ENCODE data around the gene MAGED4. TPM values are rescaled to one million over a fixed set of nuclear protein-coding genes. Genes with fewer than 3 reads are reported as not detected.
"Not testable (repeated sequence)": the region's sequence is repeated elsewhere in the genome, so short reads cannot be mapped to it uniquely, and the experiment has no call there.

MAGED4 gene
- polyA plus RNA-seq, 4 donors: 0.22 to 35.4 (median 3.1) TPM

DNA sequence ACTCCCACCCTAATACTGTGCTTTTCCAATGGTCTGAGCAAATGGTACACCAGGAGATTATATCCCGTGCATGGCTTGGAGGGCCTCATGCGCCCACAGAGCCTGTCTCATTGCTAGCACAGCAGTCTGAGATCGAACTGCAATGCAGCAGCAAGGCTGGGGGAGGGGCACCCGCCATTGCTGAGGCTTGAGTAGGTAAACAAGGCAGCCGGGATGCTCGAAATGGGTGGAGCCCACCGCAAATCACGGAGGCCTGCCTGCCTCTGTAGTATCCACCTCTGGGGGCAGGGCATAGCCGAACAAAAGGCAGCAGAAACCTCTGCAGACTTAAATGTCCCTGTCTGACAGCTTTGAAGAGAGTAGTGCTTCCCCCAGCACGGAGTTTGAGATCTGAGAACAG lies 13.6 kb upstream of the MAGED4 start:
- H3K36me3 ChIP-seq (ENCODE audit: control insufficient read depth in 3 of 3, insufficient read depth in 2 of 3, low read depth in 1 of 3, low read length in 3 of 3); DNase-seq; H3K9me3 ChIP-seq (ENCODE audit: control insufficient read depth in 2 of 2, insufficient read depth in 1 of 2, low read depth in 1 of 2, low read length in 1 of 2); H3K4me1 ChIP-seq (ENCODE audit: control insufficient read depth in 3 of 3, insufficient read depth in 2 of 3, low read depth in 1 of 3, low read length in 2 of 3); H3K4me3 ChIP-seq (ENCODE audit: low read depth in 1 of 3, low read length in 3 of 3); H3K27me3 ChIP-seq (ENCODE audit: control insufficient read depth in 3 of 3, insufficient read depth in 3 of 3, low read length in 3 of 3); FAIRE-seq; H3K27ac ChIP-seq (ENCODE audit: low read depth in 1 of 3, low read length in 2 of 3): not testable (repeated sequence)
- WGBS, 3 donors: 72 to 77% (median 77%) methylated on average over 9 to 10 of the region's 10 CpGs

GRCh38 chrX:52185078-52185453 lies 378 bp downstream of the MAGED4 start:
- not testable (repeated sequence) for DNase-seq; H3K4me3 ChIP-seq (ENCODE audit: low read depth in 1 of 3, low read length in 3 of 3); FAIRE-seq; H3K9me3 ChIP-seq (ENCODE audit: control insufficient read depth in 2 of 2, insufficient read depth in 1 of 2, low read depth in 1 of 2, low read length in 1 of 2); H3K27me3 ChIP-seq (ENCODE audit: control insufficient read depth in 3 of 3, insufficient read depth in 3 of 3, low read length in 3 of 3); H3K4me1 ChIP-seq (ENCODE audit: control insufficient read depth in 3 of 3, insufficient read depth in 2 of 3, low read depth in 1 of 3, low read length in 2 of 3); H3K27ac ChIP-seq (ENCODE audit: low read depth in 1 of 3, low read length in 2 of 3); H3K36me3 ChIP-seq (ENCODE audit: control insufficient read depth in 3 of 3, insufficient read depth in 2 of 3, low read depth in 1 of 3, low read length in 3 of 3)
- no CpG with 5 or more reads among the region's 18 CpGs for WGBS, 3 donors

DNA sequence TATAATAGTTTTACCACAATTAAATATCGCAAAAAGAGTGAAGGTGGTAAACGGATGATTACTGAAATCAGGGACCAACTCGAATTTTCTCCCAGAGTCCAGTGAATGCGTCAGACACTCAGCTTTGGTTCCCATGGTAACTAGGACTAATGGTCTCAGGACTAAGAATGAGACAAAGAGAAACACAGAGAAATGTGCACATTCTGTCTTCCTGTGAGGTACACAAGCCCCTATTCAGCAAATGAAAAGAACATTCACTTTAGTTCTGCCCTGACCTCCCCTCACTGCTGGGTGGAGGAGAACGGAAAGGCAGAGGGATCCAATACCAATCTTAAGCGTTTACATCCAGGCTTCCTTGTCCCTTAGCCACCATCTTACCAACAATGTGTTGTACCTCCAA lies 26.7 kb downstream of the MAGED4 start:
- not testable (repeated sequence) for DNase-seq; FAIRE-seq; H3K27me3 ChIP-seq (ENCODE audit: control insufficient read depth in 3 of 3, insufficient read depth in 3 of 3, low read length in 3 of 3); H3K4me3 ChIP-seq (ENCODE audit: low read depth in 1 of 3, low read length in 3 of 3); H3K36me3 ChIP-seq (ENCODE audit: control insufficient read depth in 3 of 3, insufficient read depth in 2 of 3, low read depth in 1 of 3, low read length in 3 of 3); H3K9me3 ChIP-seq (ENCODE audit: control insufficient read depth in 2 of 2, insufficient read depth in 1 of 2, low read depth in 1 of 2, low read length in 1 of 2); H3K27ac ChIP-seq (ENCODE audit: low read depth in 1 of 3, low read length in 2 of 3); H3K4me1 ChIP-seq (ENCODE audit: control insufficient read depth in 3 of 3, insufficient read depth in 2 of 3, low read depth in 1 of 3, low read length in 2 of 3)
- WGBS, 3 donors: no CpG with 5 or more reads among the region's 6 CpGs

GRCh38 chrX:52213276-52213675 lies 28.6 kb downstream of the MAGED4 start:
- Histone ChIP-seq H3K27ac (ENCODE audit: low read depth in 1 of 3, low read length in 2 of 3) (no peak overlapping the region), H3K36me3 (ENCODE audit: control insufficient read depth in 3 of 3, insufficient read depth in 2 of 3, low read depth in 1 of 3, low read length in 3 of 3) (no peaks in the 10 kb centered on the region), H3K27me3 (ENCODE audit: control insufficient read depth in 3 of 3, insufficient read depth in 3 of 3, low read length in 3 of 3) (no peaks in the 10 kb centered on the region), H3K4me1 (ENCODE audit: control insufficient read depth in 3 of 3, insufficient read depth in 2 of 3, low read depth in 1 of 3, low read length in 2 of 3) (no peaks in the 10 kb centered on the region), H3K4me3 (ENCODE audit: low read depth in 1 of 3, low read length in 3 of 3) (no peak overlapping the region), H3K9me3 (ENCODE audit: control insufficient read depth in 2 of 2, insufficient read depth in 1 of 2, low read depth in 1 of 2, low read length in 1 of 2) (no peaks in the 10 kb centered on the region)
- WGBS, 3 donors: 77 to 83% (median 80%) methylated on average over 3 of the region's 3 CpGs
- no peak for DNase-seq
- no peak for FAIRE-seq

DNA sequence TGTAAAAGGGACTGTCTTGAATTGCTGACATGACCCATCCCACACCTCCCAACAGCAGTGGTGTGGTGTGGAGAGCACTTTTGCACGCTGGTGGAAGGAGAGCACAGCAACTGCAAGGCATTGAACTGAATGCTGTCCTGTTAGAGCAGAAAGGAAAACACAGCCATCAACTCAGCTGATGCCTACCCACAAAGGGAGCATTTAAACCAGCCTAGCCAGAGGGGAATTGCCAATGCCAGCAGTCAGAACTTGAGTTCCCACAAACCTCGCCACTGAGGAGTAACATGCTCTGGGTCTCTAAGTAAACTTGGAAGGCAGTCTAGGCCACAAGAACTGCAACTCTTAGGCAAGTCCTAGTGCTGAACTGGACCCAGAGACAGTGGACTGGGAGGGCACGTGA lies 31.9 kb downstream of the MAGED4 start:
- FAIRE-seq (no peak), DNase-seq (no peak)
- Histone ChIP-seq H3K4me1 (ENCODE audit: control insufficient read depth in 3 of 3, insufficient read depth in 2 of 3, low read depth in 1 of 3, low read length in 2 of 3) (no peaks in the 10 kb centered on the region), H3K27ac (ENCODE audit: low read depth in 1 of 3, low read length in 2 of 3) (no peak overlapping the region), H3K27me3 (ENCODE audit: control insufficient read depth in 3 of 3, insufficient read depth in 3 of 3, low read length in 3 of 3) (no peaks in the 10 kb centered on the region), H3K9me3 (ENCODE audit: control insufficient read depth in 2 of 2, insufficient read depth in 1 of 2, low read depth in 1 of 2, low read length in 1 of 2) (no peaks in the 10 kb centered on the region), H3K36me3 (ENCODE audit: control insufficient read depth in 3 of 3, insufficient read depth in 2 of 3, low read depth in 1 of 3, low read length in 3 of 3) (no peaks in the 10 kb centered on the region), H3K4me3 (ENCODE audit: low read depth in 1 of 3, low read length in 3 of 3) (no peak overlapping the region)
- 66 to 87% (median 69%) methylated on average over 3 of the region's 3 CpGs for WGBS, 3 donors

DNA sequence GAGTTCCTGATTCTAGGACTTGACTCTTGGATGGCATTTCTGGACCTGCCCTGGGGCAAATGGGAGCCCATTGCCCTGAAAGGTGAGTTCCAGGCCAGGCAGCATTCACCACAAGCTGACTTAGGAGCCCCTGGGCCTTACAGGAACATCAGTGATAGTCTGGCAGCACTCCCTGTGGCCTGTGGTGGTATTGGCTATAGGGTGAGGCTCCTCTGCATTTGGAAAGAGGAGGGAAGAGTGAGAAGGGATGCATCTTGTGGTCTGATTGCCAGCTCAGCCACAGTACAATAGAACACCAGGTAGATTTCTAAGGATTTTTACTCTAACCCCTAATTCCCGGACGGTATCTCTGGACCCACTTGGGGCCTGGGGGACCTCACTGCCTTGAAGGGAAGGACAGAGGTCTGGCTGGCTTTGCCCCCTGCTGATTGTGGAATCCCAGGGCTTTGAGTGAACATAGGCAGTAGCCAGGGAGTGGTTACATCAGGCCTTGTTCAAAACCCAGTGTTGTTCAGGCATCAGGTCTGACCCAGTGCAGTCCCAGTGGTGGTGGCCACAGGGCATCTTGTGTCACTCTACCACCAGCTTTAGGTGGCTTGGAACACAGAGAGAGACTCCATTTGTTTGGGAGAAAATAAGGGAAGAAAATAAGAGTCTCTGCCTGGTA lies 32.9 kb downstream of the MAGED4 start:
- WGBS, 3 donors: 52 to 79% (median 64%) methylated on average over 2 of the region's 2 CpGs
- H3K4me3 ChIP-seq (ENCODE audit: low read depth in 1 of 3, low read length in 3 of 3): no peak overlapping the region
- FAIRE-seq (no peak), DNase-seq (peak in 1 of 2 donors; percentile 1)
- no peaks in the 10 kb centered on the region for H3K27me3 ChIP-seq (ENCODE audit: control insufficient read depth in 3 of 3, insufficient read depth in 3 of 3, low read length in 3 of 3)
- no peak overlapping the region for H3K27ac ChIP-seq (ENCODE audit: low read depth in 1 of 3, low read length in 2 of 3)
- no peaks in the 10 kb centered on the region for H3K4me1 ChIP-seq (ENCODE audit: control insufficient read depth in 3 of 3, insufficient read depth in 2 of 3, low read depth in 1 of 3, low read length in 2 of 3)
- no peaks in the 10 kb centered on the region for H3K9me3 ChIP-seq (ENCODE audit: control insufficient read depth in 2 of 2, insufficient read depth in 1 of 2, low read depth in 1 of 2, low read length in 1 of 2)
- H3K36me3 ChIP-seq (ENCODE audit: control insufficient read depth in 3 of 3, insufficient read depth in 2 of 3, low read depth in 1 of 3, low read length in 3 of 3): no peaks in the 10 kb centered on the region

DNA sequence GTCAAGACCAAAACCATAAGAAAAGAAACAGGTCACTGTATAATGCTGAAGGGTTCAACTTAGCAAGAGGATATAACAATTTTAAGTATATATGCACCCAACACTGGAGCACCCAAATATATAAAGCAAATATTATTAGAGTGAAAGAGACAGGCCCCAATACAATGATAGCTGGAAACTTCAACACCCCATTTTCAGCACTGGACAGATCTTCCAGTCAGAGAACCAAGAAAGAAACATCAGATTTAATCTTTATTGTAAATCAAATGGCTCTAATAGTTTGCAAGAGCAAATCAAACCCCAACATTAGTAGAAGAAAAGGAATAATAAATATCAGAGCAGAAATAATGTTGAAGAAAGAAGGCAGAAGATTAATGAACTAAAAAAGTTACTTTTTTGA lies 36.2 kb downstream of the MAGED4 start:
- FAIRE-seq (no peak), DNase-seq (no peak)
- Histone ChIP-seq H3K27ac (ENCODE audit: low read depth in 1 of 3, low read length in 2 of 3) (no peak overlapping the region), H3K27me3 (ENCODE audit: control insufficient read depth in 3 of 3, insufficient read depth in 3 of 3, low read length in 3 of 3) (no peaks in the 10 kb centered on the region), H3K36me3 (ENCODE audit: control insufficient read depth in 3 of 3, insufficient read depth in 2 of 3, low read depth in 1 of 3, low read length in 3 of 3) (no peaks in the 10 kb centered on the region), H3K4me3 (ENCODE audit: low read depth in 1 of 3, low read length in 3 of 3) (no peak overlapping the region), H3K4me1 (ENCODE audit: control insufficient read depth in 3 of 3, insufficient read depth in 2 of 3, low read depth in 1 of 3, low read length in 2 of 3) (no peaks in the 10 kb centered on the region), H3K9me3 (ENCODE audit: control insufficient read depth in 2 of 2, insufficient read depth in 1 of 2, low read depth in 1 of 2, low read length in 1 of 2) (no peaks in the 10 kb centered on the region)

Other genes with a start within 250 kb of the MAGED4 start
- gene MAGED4B, start 115.7 kb upstream of the MAGED4 start, polyA plus RNA-seq: 100 to 1,000 TPM in 1 of 4 donors, 1 to 10 TPM in 3; 1.6 to 104 (median 7.4) TPM
- gene XAGE2, start 184.1 kb downstream of the MAGED4 start, polyA plus RNA-seq: 1 to 10 TPM in 1 of 4 donors, not detected in 3; 1.6 TPM